HG03342 (cell line): ENCODE measurements around the gene CALD1.

Source experiments
- ATAC-seq: cut with Tn5 transposase; IDR thresholded peaks from one replicate; pipeline ENCODE4 v1.9.1; 2021; ENCODE audit warnings: mild to moderate bottlenecking, moderate library complexity; ENCODE audit not compliant: unreplicated experiment

The CALD1 gene

GRCh38 chr7:134993877-134994456, 214.5 kb downstream of the CALD1 start:
- ATAC-seq: no peak

DNA sequence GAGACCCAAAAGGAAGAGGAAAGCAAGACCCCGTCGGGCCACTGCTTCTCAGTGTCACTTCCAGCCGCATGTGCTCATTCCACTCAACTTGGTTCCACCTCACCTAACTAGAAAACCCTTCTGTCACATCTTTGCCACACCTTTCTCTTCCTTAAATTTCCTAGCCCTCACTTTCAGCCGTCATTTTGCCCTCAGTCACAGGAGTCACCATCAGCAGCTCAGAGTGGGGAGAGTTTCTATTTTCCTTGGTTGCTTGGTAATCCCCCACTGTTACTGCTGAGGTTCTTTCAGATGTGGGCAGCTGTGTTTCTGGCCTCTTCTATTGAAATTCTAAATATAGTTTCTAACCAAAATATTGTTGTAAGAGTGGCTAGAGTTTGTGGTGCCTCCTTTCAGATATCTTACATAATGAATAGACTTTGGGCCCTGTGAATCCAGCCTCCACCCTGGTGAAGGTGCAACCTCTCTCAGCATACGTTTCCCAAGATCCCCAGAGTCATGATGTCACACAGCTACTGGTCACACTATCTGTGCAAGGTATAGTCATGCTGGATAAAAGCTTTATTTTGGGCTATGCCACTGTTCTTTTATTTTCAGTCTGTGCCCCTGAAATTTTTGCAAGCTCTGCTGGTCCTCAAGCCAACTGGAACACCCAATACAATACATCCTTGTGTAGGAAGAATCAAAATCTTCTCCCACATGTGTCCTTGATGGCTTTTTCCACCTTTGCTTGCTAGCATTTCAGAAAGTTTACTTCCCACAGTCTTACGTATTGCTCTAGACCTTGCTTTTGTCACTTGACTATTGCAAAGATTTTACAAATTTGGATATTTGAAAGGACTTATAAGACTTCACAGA, 216.0 kb downstream of the CALD1 start:
- peak; percentile 61 for ATAC-seq

GRCh38 chr7:134996097-134996550, 216.7 kb downstream of the CALD1 start:
- ATAC-seq: peak; percentile 37

DNA sequence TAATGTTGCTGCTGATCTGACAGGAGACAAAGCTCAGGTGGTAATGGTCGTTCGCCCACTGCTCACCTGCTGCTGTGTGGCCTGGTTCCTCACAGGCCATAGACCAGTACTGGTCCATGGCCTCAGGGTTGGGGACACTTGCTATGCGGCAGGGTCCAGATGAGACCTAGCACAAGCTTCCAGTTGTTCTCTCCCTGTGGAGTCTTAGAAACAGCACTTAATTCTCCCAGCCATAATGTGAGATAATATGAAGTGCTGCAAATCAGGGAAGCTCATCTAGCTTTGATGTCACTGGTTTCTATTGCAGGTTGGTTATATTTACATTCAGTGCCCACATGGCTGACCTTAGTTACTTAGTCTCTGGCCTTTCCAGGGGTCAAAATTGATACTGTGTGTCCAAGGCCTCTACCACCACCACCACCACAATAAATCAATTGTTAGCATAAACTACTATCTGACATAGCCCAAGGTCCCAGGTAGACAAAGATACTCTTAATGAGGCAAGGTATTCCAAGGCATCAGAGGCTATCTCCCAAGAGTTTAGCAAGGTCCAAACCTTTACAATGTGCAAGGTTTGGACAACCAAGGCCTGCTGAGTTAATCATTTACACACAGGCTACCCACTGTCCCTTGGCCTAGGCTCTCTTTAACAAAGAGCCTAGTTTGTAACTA, 217.9 kb downstream of the CALD1 start:
- ATAC-seq: no peak

DNA sequence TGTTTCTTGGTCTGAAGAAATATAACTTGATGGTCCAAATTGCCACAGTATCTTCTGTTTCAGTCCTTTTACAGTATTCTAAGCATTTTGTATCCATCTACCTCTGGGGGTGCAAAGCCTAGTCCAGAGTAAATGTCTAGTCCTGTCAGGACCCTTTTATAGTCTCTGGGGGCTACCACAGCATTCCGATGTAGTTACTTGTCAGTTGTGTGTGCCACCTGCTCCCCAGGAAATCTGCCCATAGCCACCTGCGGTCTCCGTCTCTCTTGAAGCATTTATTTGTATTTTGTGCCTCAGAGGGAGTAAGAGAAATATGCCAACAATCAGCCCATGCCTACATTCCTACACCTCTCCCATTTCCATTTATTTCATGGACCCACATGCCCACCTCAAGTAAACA, 219.7 kb downstream of the CALD1 start:
- no peak for ATAC-seq

GRCh38 chr7:135001390-135002165, 222.1 kb downstream of the CALD1 start:
- ATAC-seq: no peak

DNA sequence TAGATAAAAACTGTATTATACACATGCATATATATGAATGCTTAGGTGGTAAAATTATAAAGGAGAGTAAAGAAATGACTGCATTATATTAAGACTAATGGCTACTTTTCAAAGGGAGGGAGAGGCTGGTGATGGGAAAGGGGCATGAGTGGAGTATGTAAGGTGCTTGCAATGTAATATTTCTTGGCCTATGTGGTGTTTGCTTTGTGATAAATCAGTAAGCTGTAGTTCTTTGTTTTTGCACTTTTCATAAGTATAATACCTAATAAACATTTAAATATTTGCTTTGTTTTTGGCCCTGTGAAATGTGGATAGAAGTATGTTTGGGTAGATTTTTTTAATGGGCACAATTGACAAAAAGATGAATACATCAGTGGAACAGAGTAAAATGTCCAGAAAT, 232.8 kb downstream of the CALD1 start:
- ATAC-seq: no peak
